ENCODE data around the gene DYNLT4.

Gene DYNLT4

DNA sequence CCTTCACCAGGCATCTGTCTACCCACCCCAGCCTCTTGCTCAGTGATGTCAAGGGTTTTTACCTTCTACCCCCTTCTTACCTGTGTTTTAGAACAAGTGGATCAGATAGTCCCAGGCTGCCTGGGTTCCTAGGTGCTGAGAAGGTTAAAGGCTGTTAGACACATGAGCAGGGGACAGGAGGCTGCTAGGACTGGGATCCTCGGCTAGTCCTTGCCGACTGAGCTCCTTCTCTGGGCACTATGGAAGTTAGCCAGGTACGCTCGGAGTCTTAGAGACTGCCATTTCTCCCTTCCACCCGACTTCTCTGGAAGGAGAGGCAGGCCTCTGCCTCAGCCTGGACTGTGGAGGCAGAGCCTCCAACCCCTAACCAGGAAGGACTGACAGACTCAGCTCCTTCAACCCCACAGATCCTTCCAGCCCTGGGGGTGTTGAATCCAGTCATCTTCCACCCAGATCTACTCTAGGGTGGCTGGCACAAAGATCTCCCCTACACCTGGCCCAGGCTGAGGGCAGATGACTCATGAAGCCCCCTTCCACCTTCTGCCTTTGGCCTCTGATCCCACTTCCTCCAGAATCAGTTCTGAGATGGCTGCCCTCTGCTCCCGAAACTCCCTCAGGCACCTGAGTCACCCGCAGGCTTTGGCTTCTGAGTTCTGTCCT lies at the start of gene DYNLT4:
TSS of gene DYNLT4 (minus strand) at position 648 of the 660 bp plus-strand sequence. CDS start 683 bp downstream, outside the sequence.
- peak within 1 kb of the TSS; percentile 34 for H3K27ac ChIP-seq (ENCODE audit: low read depth, low read length)

DNA sequence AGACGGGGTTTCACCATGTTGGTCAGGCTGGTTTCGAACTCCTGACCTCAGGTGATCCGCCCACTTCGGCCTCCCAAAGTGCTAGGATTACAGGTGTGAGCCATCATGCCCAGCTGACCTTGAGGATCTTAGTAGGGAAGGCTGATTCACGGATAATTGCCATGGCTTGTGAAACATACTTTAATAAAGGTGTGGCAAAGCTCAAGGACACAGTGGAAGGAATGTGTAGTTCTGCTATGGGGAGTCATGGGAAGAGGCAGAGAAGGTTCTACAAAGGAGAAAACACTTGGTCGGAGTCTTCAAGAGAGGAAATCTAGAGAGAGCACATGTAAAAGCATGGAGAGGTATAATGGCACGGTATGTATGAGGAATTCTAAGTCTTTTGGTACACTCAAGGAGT lies 48.6 kb upstream of the DYNLT4 start:
- Histone ChIP-seq H4K20me1 (ENCODE audit: low read depth, low read length) (no peaks in the 10 kb centered on the region), H3K9ac (ENCODE audit: low read length) (no peak overlapping the region), H3F3A (ENCODE audit: insufficient read depth) (no peaks in the 10 kb centered on the region), H2AFZ (ENCODE audit: low read depth, low read length, severe bottlenecking) (no peak overlapping the region), H3K27me3 (ENCODE audit: low read length) (no peaks in the 10 kb centered on the region), H3K9me3 (ENCODE audit: insufficient read depth, low read length) (no peaks in the 10 kb centered on the region), H3K4me3 (ENCODE audit: insufficient read depth, low read length, poor library complexity, severe bottlenecking) (no peak overlapping the region), H3K9me2 (replicated peaks; ENCODE audit: insufficient read depth, low read length) (no peaks in the 10 kb centered on the region), H3K4me2 (ENCODE audit: low read depth, low read length, poor library complexity, severe bottlenecking) (no peak overlapping the region), H3K27ac (ENCODE audit: low read depth, low read length) (no peak overlapping the region), H3K36me3 (ENCODE audit: low read length) (no peaks in the 10 kb centered on the region), H3K79me2 (ENCODE audit: insufficient read depth, low read length) (no peaks in the 10 kb centered on the region)
- TF ChIP-seq EZH2phosphoT487 (conservative IDR thresholded peaks at IDR 0.05; ENCODE audit: low read length): no peak
- TF ChIP-seq, protein P1, sequence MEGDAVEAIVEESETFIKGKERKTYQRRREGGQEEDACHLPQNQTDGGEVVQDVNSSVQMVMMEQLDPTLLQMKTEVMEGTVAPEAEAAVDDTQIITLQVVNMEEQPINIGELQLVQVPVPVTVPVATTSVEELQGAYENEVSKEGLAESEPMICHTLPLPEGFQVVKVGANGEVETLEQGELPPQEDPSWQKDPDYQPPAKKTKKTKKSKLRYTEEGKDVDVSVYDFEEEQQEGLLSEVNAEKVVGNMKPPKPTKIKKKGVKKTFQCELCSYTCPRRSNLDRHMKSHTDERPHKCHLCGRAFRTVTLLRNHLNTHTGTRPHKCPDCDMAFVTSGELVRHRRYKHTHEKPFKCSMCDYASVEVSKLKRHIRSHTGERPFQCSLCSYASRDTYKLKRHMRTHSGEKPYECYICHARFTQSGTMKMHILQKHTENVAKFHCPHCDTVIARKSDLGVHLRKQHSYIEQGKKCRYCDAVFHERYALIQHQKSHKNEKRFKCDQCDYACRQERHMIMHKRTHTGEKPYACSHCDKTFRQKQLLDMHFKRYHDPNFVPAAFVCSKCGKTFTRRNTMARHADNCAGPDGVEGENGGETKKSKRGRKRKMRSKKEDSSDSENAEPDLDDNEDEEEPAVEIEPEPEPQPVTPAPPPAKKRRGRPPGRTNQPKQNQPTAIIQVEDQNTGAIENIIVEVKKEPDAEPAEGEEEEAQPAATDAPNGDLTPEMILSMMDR (IDR thresholded peaks at IDR 0.05; ENCODE audit: insufficient read depth, low read length, poor library complexity, severe bottlenecking): no peak

More for the DNA sequence above, at the start of gene DYNLT4:
- peaks cover 14% of the 10 kb centered on the region for H3F3A ChIP-seq (ENCODE audit: insufficient read depth)
- H3K4me3 ChIP-seq (ENCODE audit: insufficient read depth, low read length, poor library complexity, severe bottlenecking): no peak within 1 kb of the TSS
- no peaks in the 10 kb centered on the region for H3K9me2 ChIP-seq (replicated peaks; ENCODE audit: insufficient read depth, low read length)
- peak within 1 kb of the TSS; percentile 9 for H3K9ac ChIP-seq (ENCODE audit: low read length)
- H3K27me3 ChIP-seq (ENCODE audit: low read length): no peaks in the 10 kb centered on the region
- peak within 1 kb of the TSS; percentile 6 for H2AFZ ChIP-seq (ENCODE audit: low read depth, low read length, severe bottlenecking)
- no peaks in the 10 kb centered on the region for H3K36me3 ChIP-seq (ENCODE audit: low read length)
- no peaks in the 10 kb centered on the region for H4K20me1 ChIP-seq (ENCODE audit: low read depth, low read length)
- TF ChIP-seq, protein P1 (IDR thresholded peaks at IDR 0.05; ENCODE audit: insufficient read depth, low read length, poor library complexity, severe bottlenecking): no peak
- no peak for TF ChIP-seq EZH2phosphoT487 (conservative IDR thresholded peaks at IDR 0.05; ENCODE audit: low read length)
- peak within 1 kb of the TSS; percentile 11 for H3K4me2 ChIP-seq (ENCODE audit: low read depth, low read length, poor library complexity, severe bottlenecking)
- no peaks in the 10 kb centered on the region for H3K9me3 ChIP-seq (ENCODE audit: insufficient read depth, low read length)
- no peaks in the 10 kb centered on the region for H3K79me2 ChIP-seq (ENCODE audit: insufficient read depth, low read length)

DNA sequence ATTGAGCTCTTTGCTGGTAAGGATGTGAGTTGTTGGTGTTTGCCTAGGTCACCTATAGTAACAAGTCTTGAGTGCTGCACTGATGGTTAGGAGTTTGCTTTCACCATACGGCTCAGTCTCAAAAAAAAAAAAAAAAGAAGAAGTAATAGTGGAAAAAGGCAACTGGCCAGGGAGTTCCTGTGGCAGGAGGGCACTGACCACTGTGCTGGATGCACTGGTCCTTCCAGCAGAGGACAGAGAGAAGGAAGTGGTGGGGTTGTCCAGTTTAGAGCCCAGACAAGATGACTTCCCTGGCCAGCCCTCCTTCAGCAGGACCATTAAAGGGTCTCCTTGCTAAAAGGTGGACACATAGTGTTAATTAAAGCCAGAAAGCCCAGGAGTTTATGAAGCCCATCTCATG lies 47.8 kb upstream of the DYNLT4 start:
- Histone ChIP-seq H3K27ac (ENCODE audit: low read depth, low read length) (no peak overlapping the region), H4K20me1 (ENCODE audit: low read depth, low read length) (no peaks in the 10 kb centered on the region), H3K79me2 (ENCODE audit: insufficient read depth, low read length) (no peaks in the 10 kb centered on the region), H3K9me3 (ENCODE audit: insufficient read depth, low read length) (no peaks in the 10 kb centered on the region), H3F3A (ENCODE audit: insufficient read depth) (no peaks in the 10 kb centered on the region), H3K4me3 (ENCODE audit: insufficient read depth, low read length, poor library complexity, severe bottlenecking) (no peak overlapping the region), H3K9ac (ENCODE audit: low read length) (no peak overlapping the region), H2AFZ (ENCODE audit: low read depth, low read length, severe bottlenecking) (no peak overlapping the region), H3K4me2 (ENCODE audit: low read depth, low read length, poor library complexity, severe bottlenecking) (no peak overlapping the region), H3K27me3 (ENCODE audit: low read length) (no peaks in the 10 kb centered on the region), H3K36me3 (ENCODE audit: low read length) (no peaks in the 10 kb centered on the region), H3K9me2 (replicated peaks; ENCODE audit: insufficient read depth, low read length) (no peaks in the 10 kb centered on the region)
- TF ChIP-seq EZH2phosphoT487 (conservative IDR thresholded peaks at IDR 0.05; ENCODE audit: low read length): no peak
- TF ChIP-seq, protein P1 (IDR thresholded peaks at IDR 0.05; ENCODE audit: insufficient read depth, low read length, poor library complexity, severe bottlenecking): no peak
